Measurements from ENCODE around the gene ZMIZ1.
A peak's percentile ranks its signal among the peaks of the same experiment; 100 is the strongest.

The ZMIZ1 gene

GRCh38 chr10:79230328-79230830, 161.6 kb downstream of the ZMIZ1 start:
- DNase-seq (ENCODE audit: low spot score) = no peak

DNA sequence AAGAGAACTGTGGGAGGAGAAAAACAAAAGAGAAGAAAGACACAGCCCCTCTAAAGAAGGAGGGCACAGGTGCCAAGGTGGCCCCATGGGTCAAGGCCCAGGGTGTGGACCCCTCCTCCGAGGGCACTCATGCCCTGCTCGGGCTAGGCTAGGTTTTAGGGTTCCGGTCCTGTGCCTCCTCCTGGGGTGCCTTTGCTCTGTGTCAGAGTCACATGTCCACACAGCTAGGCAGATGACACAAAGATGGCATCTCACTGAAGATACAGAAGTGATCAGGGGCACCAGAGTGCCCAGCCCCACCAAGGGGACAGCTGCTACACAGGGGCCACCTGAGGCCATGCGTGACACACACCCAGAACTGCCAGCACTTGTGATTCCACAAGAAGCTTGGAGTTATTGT, 162.1 kb downstream of the ZMIZ1 start:
- DNase-seq (ENCODE audit: low spot score) = no peak

GRCh38 chr10:79231908-79232307, 163.1 kb downstream of the ZMIZ1 start:
- no peak for DNase-seq (ENCODE audit: low spot score)

DNA sequence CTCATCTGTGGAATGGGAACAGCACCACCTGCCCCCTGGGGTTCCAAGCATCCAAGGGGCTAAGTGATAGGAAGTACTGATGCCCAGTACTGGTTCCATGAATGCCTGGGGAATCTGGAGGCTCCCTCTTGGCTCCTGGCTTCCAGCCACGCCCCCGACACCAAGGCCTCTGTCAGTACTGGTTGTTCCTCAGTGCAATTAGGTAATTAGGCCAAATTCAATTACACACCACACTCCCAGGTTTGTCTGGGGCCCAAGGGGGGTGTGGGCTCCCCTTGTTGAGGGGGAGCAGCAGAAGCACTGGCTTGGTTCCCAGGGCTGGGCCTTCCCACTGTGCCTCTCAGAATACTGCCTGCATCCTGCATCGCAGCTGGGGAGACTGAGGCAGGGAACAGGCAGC, 164.1 kb downstream of the ZMIZ1 start:
- DNase-seq (ENCODE audit: low spot score) = no peak

DNA sequence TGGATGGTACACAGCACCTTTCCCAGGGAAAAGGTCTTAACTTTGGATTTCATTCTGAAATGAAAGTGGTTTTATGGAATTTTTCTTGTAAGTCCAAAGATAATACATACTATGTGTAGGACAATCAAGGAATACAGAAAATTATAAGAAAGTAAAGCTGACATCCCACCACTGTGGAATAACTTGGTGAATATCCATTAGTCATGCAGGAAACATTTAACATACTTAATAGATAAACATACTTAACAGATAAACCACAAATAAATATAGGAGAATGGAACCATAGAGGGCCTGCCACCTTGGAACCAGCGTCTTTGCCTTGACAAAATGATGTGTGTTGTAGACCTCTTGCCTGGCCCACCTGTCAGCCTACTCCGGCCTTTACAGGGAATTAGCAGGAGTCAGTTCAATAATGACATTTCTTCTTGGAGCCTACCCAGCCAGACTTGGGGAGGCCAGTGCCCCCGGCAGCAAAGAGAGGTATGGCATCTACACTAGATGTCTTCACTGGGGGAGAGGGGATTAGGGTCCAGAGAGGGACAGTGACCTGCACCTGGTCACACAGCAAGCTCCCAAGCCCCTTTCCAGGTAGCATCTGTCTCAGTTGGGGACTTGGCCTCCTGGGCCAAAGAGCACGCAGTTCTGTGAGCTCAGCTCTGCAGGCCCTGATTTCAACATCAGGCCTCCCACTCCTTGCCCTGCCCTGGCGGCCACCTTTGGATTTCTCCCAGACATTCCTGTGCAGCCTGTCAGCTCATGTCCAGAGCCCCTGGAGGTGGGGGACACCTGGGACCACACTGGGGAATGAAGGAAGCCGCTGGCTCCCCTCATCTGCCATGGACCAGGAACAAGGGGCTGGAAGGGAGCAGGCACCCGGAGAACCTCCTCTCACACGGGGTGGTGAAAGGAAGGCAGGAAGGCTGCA, 165.9 kb downstream of the ZMIZ1 start:
- DNase-seq (ENCODE audit: low spot score) = no peak

DNA sequence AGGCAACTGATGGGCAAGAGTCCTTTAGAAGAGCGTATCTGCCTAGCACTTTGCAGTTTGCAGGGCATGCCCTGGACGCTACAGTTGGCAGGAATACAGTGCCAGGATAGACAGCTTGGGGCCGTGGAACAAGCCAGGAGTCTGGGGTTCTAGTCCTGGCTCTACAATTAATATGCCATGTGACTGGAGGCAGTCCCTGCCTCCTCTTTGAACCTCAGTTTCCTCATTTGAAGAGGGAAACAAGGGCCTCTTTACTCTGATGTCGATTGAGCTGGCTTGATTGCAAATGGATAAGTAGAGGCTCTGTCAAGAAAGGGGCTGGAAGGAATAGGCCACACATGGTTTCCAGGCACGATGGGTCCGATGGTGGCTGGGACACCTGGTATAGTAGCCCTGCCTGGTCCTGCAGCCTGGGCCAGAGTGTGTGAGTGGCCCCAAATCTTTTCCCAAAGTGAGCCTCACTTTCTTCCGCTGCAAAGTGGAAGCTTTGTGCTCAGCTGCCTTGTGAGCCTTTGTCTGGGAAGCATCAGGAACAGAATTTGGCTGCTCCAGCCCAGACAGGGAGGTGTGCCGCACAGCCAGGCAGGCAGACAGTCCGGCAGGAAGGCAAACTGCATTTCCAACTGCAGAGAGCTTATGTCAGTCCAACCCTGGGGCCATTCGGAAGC, 167.1 kb downstream of the ZMIZ1 start:
- DNase-seq (ENCODE audit: low spot score) = no peak

- DNase-seq (ENCODE audit: low spot score) = no peak
These were observed 167.6 kb downstream of the ZMIZ1 start for GRCh38 chr10:79236433-79236765.

- no peak for DNase-seq (ENCODE audit: low spot score)
These were observed 168.8 kb downstream of the ZMIZ1 start for GRCh38 chr10:79237454-79238157.

DNA sequence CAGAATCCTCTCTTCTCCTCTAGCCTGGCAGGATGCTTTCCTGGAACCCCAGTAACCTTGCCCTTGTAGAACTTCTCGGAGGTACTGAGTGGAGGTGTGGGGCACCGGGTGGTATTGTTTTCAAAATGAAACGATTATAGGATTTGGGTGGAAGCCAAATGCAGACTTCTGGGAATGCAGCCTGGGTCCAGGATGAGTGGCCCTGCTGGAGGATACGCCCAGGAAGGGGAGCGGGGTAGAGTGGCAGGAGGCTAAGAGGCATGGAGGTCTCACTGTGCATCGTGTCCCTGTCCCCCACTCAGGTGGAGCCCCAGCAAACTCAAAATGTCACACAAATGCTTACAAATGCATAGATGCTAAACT, 169.4 kb downstream of the ZMIZ1 start:
- DNase-seq (ENCODE audit: low spot score) = no peak

GRCh38 chr10:79238606-79239005, 169.8 kb downstream of the ZMIZ1 start:
- DNase-seq (ENCODE audit: low spot score) = no peak

- peak; percentile 49 for DNase-seq (ENCODE audit: low spot score)
These were observed 170.6 kb downstream of the ZMIZ1 start for GRCh38 chr10:79239275-79239779.

- no peak for DNase-seq (ENCODE audit: low spot score)
These were observed 171.3 kb downstream of the ZMIZ1 start for GRCh38 chr10:79239924-79240581.

DNA sequence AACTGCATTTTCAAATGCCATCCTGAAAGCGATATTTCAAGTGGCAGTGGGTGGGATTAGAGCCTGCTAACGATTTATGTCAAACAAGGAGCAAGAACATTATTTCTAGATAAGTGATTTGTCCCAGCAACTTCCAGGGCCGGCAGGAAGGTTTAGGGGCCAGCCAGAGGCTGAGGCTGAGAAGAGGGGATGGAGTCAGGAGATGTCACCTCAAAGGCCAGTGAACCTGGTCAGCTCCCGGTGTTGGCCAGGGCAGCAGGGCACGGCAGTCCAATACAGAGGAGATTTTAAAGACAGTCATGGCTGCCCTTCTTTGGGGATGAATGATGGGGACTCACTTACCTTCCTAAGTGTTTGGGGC, 172.8 kb downstream of the ZMIZ1 start:
- no peak for DNase-seq (ENCODE audit: low spot score)

GRCh38 chr10:79241990-79242619, 173.3 kb downstream of the ZMIZ1 start:
- DNase-seq (ENCODE audit: low spot score) = no peak

- DNase-seq (ENCODE audit: low spot score) = no peak
These were observed 173.9 kb downstream of the ZMIZ1 start for GRCh38 chr10:79242620-79243152.

- no peak for DNase-seq (ENCODE audit: low spot score)
These were observed 174.7 kb downstream of the ZMIZ1 start for GRCh38 chr10:79243181-79244067.

GRCh38 chr10:79244068-79244442, 175.3 kb downstream of the ZMIZ1 start:
- no peak for DNase-seq (ENCODE audit: low spot score)

GRCh38 chr10:79244841-79245504, 176.2 kb downstream of the ZMIZ1 start:
- no peak for DNase-seq (ENCODE audit: low spot score)

DNA sequence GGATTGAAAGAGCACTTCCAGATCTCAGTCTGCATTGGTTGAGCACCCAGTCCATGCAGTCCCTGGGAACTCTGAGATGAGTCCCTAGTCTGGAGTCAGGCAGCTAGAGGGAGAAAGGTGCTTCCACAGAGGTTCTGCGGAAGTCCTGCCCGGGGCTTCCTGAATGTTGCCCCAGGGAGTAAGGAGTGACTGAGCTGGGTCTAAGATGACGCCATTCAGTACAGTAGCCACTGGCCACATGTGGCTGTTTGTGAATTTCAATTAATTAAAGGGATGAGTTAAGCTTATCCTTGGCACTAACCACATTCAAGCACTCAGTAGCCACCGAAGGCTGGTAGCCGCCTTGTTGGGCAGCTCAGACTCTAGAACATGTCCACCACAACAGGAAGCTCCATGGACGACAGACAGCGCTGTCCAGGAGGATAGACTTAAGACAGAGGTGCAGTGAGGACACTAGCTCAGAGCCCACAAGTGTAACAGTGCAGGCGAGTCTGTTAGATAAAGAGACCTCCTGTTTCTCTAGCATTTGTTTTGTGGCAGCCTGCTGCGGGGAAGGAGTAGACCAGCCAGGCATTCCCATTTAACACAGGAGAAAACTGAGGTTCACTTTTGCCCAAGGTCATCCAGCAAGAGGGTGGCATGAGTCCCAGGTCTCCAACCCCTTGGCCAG, 176.9 kb downstream of the ZMIZ1 start:
- DNase-seq (ENCODE audit: low spot score) = no peak

Data from RKO (cell line).